ENCODE data around the gene LRRC15.

Gene LRRC15

GRCh38 chr3:194343561-194343893, 26.0 kb downstream of the LRRC15 start:
- no peaks in the 10 kb centered on the region for H3K9me2 ChIP-seq (ENCODE audit: low read depth, low read length)
- no peaks in the 10 kb centered on the region for H3K4me1 ChIP-seq (ENCODE audit: insufficient read depth, low read length, severe bottlenecking)
- H3K36me3 ChIP-seq (ENCODE audit: insufficient read depth, low read length) = no peaks in the 10 kb centered on the region
- H3F3A ChIP-seq (ENCODE audit: insufficient read depth, low read length) = no peaks in the 10 kb centered on the region
- no peaks in the 10 kb centered on the region; the same call in 1 of the 2 replicates for H3K27me3 ChIP-seq (ENCODE audit: insufficient read depth, low read length)
- no peak overlapping the region for H2AFZ ChIP-seq (ENCODE audit: low read length)
- H3K4me2 ChIP-seq (ENCODE audit: low read length) = no peak overlapping the region
- TF ChIP-seq CTCF (IDR thresholded peaks at IDR 0.05; ENCODE audit: low read length) = no peak
- TF ChIP-seq EZH2 (IDR thresholded peaks at IDR 0.05; ENCODE audit: borderline replicate concordance, low read length) = no peak
- H3K79me2 ChIP-seq (ENCODE audit: insufficient read depth, low read length) = no peaks in the 10 kb centered on the region
- H3K4me3 ChIP-seq (ENCODE audit: low read depth, low read length, poor library complexity, severe bottlenecking) = no peak overlapping the region
- H3K27ac ChIP-seq (ENCODE audit: low read depth, low read length, poor library complexity, severe bottlenecking) = no peak overlapping the region
- no peaks in the 10 kb centered on the region for H4K20me1 ChIP-seq (ENCODE audit: insufficient read depth, low read length)
- no peaks in the 10 kb centered on the region for H3K9me3 ChIP-seq (ENCODE audit: low read length)
- no peak overlapping the region for H3K9ac ChIP-seq (ENCODE audit: low read length)

- Histone ChIP-seq H3K4me2 (ENCODE audit: low read length) (no peak overlapping the region), H3F3A (ENCODE audit: insufficient read depth, low read length) (no peaks in the 10 kb centered on the region), H3K36me3 (ENCODE audit: insufficient read depth, low read length) (no peaks in the 10 kb centered on the region), H2AFZ (ENCODE audit: low read length) (no peak overlapping the region), H3K79me2 (ENCODE audit: insufficient read depth, low read length) (no peaks in the 10 kb centered on the region), H3K9ac (ENCODE audit: low read length) (no peak overlapping the region), H3K27me3 (ENCODE audit: insufficient read depth, low read length) (no peaks in the 10 kb centered on the region; the same call in 1 of the 2 replicates), H3K27ac (ENCODE audit: low read depth, low read length, poor library complexity, severe bottlenecking) (no peak overlapping the region), H3K9me2 (ENCODE audit: low read depth, low read length) (no peaks in the 10 kb centered on the region), H4K20me1 (ENCODE audit: insufficient read depth, low read length) (no peaks in the 10 kb centered on the region), H3K9me3 (ENCODE audit: low read length) (no peaks in the 10 kb centered on the region), H3K4me3 (ENCODE audit: low read depth, low read length, poor library complexity, severe bottlenecking) (no peak overlapping the region), H3K4me1 (ENCODE audit: insufficient read depth, low read length, severe bottlenecking) (no peaks in the 10 kb centered on the region)
- TF ChIP-seq EZH2 (IDR thresholded peaks at IDR 0.05; ENCODE audit: borderline replicate concordance, low read length) = no peak
- TF ChIP-seq CTCF (IDR thresholded peaks at IDR 0.05; ENCODE audit: low read length) = no peak
Observed at GRCh38 chr3:194342861-194343560, 26.5 kb downstream of the LRRC15 start.

- no peaks in the 10 kb centered on the region for H3K9me3 ChIP-seq (ENCODE audit: low read length)
- no peak overlapping the region for H2AFZ ChIP-seq (ENCODE audit: low read length)
- H3K4me1 ChIP-seq (ENCODE audit: insufficient read depth, low read length, severe bottlenecking) = no peaks in the 10 kb centered on the region
- H3K9me2 ChIP-seq (ENCODE audit: low read depth, low read length) = no peaks in the 10 kb centered on the region
- H3K27ac ChIP-seq (ENCODE audit: low read depth, low read length, poor library complexity, severe bottlenecking) = no peak overlapping the region
- no peak overlapping the region for H3K4me3 ChIP-seq (ENCODE audit: low read depth, low read length, poor library complexity, severe bottlenecking)
- TF ChIP-seq CTCF (IDR thresholded peaks at IDR 0.05; ENCODE audit: low read length) = no peak
- TF ChIP-seq EZH2 (IDR thresholded peaks at IDR 0.05; ENCODE audit: borderline replicate concordance, low read length) = no peak
- H3K36me3 ChIP-seq (ENCODE audit: insufficient read depth, low read length) = no peaks in the 10 kb centered on the region
- H3K27me3 ChIP-seq (ENCODE audit: insufficient read depth, low read length) = peaks cover 4% of the 10 kb centered on the region; the same call in 1 of the 2 replicates
- no peaks in the 10 kb centered on the region for H4K20me1 ChIP-seq (ENCODE audit: insufficient read depth, low read length)
- H3K4me2 ChIP-seq (ENCODE audit: low read length) = no peak overlapping the region
- H3K9ac ChIP-seq (ENCODE audit: low read length) = no peak overlapping the region
- H3K79me2 ChIP-seq (ENCODE audit: insufficient read depth, low read length) = no peaks in the 10 kb centered on the region
- no peaks in the 10 kb centered on the region for H3F3A ChIP-seq (ENCODE audit: insufficient read depth, low read length)
Observed at GRCh38 chr3:194340757-194341400, 28.7 kb downstream of the LRRC15 start.

Data from OCI-LY1 (cell line).